OCI-LY1 (cell line): ENCODE measurements around the gene PABPN1L.

ENCODE experiments used
- CTCF ChIP-seq: fragments of 200-600 bp; sonication (generic), shearing (Covaris generic); IDR thresholded peaks from 2 replicates; pipeline ENCODE4 v1.5.1; 2017; ENCODE audit warnings: mild to moderate bottlenecking, antibody characterized with exemption, low read length, moderate library complexity, mixed read lengths
- EZH2 ChIP-seq: fragments of 200-600 bp; sonication (generic), shearing (Covaris generic); IDR thresholded peaks from 2 replicates; pipeline ENCODE4 v1.8.0; 2017; ENCODE audit warnings: borderline replicate concordance, mixed run types, mild to moderate bottlenecking, antibody characterized with exemption, low read length, moderate library complexity, mixed read lengths

GRCh38 chr16:88895335-88895734 lies 28.9 kb upstream of the PABPN1L start:
- no peak for TF ChIP-seq CTCF
- TF ChIP-seq EZH2: no peak
